ENCODE measurements around the gene CPXM2. TPM values are rescaled to one million over a fixed set of nuclear protein-coding genes. Genes with fewer than 3 reads are reported as not detected.

The CPXM2 gene
- total RNA-seq, 1 experiment from 2014 or later = not detected

GRCh38 chr10:123857616-123858015 is 34.0 kb downstream of the CPXM2 start:
- no peaks in the 10 kb centered on the region for H3K36me3 ChIP-seq (ENCODE audit: control insufficient read depth, insufficient read depth, low read length)
- ChIA-PET CTCF (interaction anchor here (0.7 kb wide), 1 partner anchor 859 kb away, joined by 4 read pairs; no protein-coding TSS in a partner anchor), POLR2A (no interaction called here)
- BruUV-seq (replicated peaks) = no TSS peak
- H3K27ac ChIP-seq (ENCODE audit: low read length) = no peak overlapping the region
- H3K9me3 ChIP-seq (ENCODE audit: control insufficient read depth, insufficient read depth, low read depth, low read length) = no peaks in the 10 kb centered on the region
- TF ChIP-seq REST (IDR thresholded peaks at IDR 0.05; ENCODE audit: insufficient read depth in 1 of 2, low read depth in 2 of 2, low read length in 1 of 2) (no peak), POLR2AphosphoS5 (IDR thresholded peaks at IDR 0.05; ENCODE audit: low read depth, low read length) (no peak), SIN3A (IDR thresholded peaks at IDR 0.05; ENCODE audit: borderline replicate concordance, insufficient read depth, low read depth, low read length) (no peak), TCF7L2 (IDR thresholded peaks at IDR 0.05; ENCODE audit: low read depth, low read length) (no peak), CTCF (IDR thresholded peaks at IDR 0.05) (no peak)
- intact Hi-C loops (cut with micrococcal nuclease; ENCODE audit: unreplicated experiment) (no loop called here), in situ Hi-C loops (cut with HindIII; ENCODE audit: low pct_unique_long_range_greater_than_20kb, low sequenced_read_pairs) (no loop called here)
- H3K27me3 ChIP-seq (ENCODE audit: control insufficient read depth, insufficient read depth, low read length) = peaks cover 17% of the 10 kb centered on the region
- H3K4me3 ChIP-seq (ENCODE audit: low read depth in 2 of 2, low read length in 2 of 2) = no peak overlapping the region
- no peaks in the 10 kb centered on the region for H3K4me1 ChIP-seq (ENCODE audit: control insufficient read depth, insufficient read depth, low read length)
- DNase-seq (ENCODE audit: low read depth, low spot score) (no peak), ATAC-seq (no peak)

- TF ChIP-seq SIN3A (IDR thresholded peaks at IDR 0.05; ENCODE audit: borderline replicate concordance, insufficient read depth, low read depth, low read length) (no peak), TCF7L2 (IDR thresholded peaks at IDR 0.05; ENCODE audit: low read depth, low read length) (no peak), CTCF (IDR thresholded peaks at IDR 0.05) (no peak), POLR2AphosphoS5 (IDR thresholded peaks at IDR 0.05; ENCODE audit: low read depth, low read length) (no peak), REST (IDR thresholded peaks at IDR 0.05; ENCODE audit: insufficient read depth in 1 of 2, low read depth in 2 of 2, low read length in 1 of 2) (no peak)
- intact Hi-C loops (cut with micrococcal nuclease; ENCODE audit: unreplicated experiment) (no loop called here), in situ Hi-C loops (cut with HindIII; ENCODE audit: low pct_unique_long_range_greater_than_20kb, low sequenced_read_pairs) (no loop called here)
- POLR2A ChIA-PET = no interaction called here
- DNase-seq (ENCODE audit: low read depth, low spot score) = no peak
- Histone ChIP-seq H3K9me3 (ENCODE audit: control insufficient read depth, insufficient read depth, low read depth, low read length) (no peaks in the 10 kb centered on the region), H3K4me3 (ENCODE audit: low read depth in 2 of 2, low read length in 2 of 2) (no peak overlapping the region), H3K36me3 (ENCODE audit: control insufficient read depth, insufficient read depth, low read length) (no peaks in the 10 kb centered on the region), H3K27ac (ENCODE audit: low read length) (no peak overlapping the region), H3K4me1 (ENCODE audit: control insufficient read depth, insufficient read depth, low read length) (no peaks in the 10 kb centered on the region), H3K27me3 (ENCODE audit: control insufficient read depth, insufficient read depth, low read length) (peaks cover 17% of the 10 kb centered on the region)
- no TSS peak for BruUV-seq (replicated peaks)
- CTCF ChIA-PET = no interaction called here
- no peak for ATAC-seq
These were observed 36.5 kb downstream of the CPXM2 start for GRCh38 chr10:123855008-123855684.

Measured in Panc1 (cell line).